Stimulated activated CD4-positive, alpha-beta T cell treated with anti-CD3 and anti-CD28 coated beads, TNF-alpha, amount 100 ng/mL, for 24 hours (primary cell): ENCODE measurements around the gene FOXRED2.
A peak's percentile ranks its signal among the peaks of the same experiment; 100 is the strongest.
"Not testable (repeated sequence)": the region's sequence is repeated elsewhere in the genome, so short reads cannot be mapped to it uniquely, and the experiment has no call there.

Experiments
- DNase-seq, 3 experiments: peaks; one replicate each; pipeline ENCODE4 v3.0.0-alpha.2; 2020; ENCODE audit warnings: low read depth in 3 of 3

FOXRED2 gene

DNA sequence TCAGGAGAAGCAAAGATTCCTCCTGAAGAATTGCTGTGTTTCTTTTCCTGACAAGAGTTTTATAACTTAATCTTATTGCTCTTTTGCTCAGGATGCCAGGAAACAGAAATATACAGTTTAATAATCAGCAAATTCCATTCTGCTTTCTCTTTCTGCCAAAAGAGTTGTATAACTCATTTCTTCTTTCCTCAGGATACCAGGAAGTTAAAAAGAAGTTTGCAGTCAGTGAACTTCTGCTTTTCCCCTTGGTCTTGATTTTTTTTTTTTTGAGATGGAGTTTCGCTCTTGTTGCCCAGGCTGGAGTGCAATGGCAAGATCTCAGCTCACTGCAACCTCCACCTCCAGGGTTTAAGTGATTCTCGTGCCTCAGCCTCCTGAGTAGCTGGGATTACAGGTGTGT, 13.1 kb upstream of the FOXRED2 start:
- DNase-seq = not testable (repeated sequence)

DNA sequence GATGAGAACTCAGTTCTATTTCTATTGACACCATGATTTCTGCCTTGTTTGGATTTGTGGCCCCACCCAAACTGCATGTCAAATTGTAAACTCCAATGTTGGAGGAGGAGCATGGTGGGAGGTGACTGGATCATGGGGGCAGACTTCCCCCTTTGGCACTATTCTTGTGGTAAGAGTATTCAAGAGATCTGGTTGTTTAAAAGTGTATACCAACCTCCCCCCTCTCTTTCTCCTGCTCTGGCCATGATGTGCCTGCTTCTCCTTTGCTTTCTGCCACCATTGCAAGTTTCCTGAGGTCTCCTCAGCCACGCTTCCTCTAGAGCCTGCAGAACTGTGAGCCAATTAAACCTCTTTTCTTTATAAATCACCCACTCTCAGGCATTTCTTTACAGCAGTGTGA, 7.9 kb upstream of the FOXRED2 start:
- no peak for DNase-seq

DNA sequence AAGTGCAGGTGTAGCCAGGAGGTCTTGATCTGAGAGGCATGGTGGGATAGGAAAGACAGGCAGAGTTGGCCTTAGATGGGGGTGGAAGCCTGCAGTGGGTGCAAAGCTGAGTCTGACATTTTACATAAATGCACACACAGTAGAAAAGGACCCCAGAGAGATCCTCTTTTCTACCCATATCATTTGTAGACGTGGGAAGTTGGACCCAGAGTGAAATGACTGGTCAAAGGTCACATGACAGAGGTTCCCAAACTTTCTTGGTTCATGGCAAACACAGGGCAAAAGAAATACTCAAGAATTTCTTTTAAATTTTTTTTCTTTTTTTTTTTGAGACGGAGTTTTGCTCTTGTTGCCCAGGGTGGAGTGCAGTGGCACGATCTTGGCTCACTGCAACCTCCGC, 6.2 kb upstream of the FOXRED2 start:
- DNase-seq = no peak

DNA sequence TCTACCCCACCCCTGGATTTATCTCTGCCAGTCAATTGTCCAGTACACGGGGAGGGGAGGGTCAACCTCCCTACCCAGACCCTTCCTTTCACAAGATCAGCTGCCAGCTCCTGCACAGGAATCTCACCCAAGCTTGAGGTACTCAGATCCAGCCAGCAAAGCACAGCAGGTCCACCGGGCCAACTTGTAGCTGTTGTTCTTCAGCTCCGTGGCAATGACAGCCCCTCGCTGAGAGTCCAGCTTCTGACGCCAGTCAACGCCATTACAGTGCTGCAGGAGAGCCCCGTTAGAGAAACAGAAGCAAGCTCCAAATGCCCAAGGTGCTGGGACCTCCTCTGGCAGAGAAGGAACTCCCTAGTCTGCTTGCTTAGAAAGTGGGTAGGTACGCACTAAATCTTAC, 5.5 kb upstream of the FOXRED2 start:
- no peak for DNase-seq

DNA sequence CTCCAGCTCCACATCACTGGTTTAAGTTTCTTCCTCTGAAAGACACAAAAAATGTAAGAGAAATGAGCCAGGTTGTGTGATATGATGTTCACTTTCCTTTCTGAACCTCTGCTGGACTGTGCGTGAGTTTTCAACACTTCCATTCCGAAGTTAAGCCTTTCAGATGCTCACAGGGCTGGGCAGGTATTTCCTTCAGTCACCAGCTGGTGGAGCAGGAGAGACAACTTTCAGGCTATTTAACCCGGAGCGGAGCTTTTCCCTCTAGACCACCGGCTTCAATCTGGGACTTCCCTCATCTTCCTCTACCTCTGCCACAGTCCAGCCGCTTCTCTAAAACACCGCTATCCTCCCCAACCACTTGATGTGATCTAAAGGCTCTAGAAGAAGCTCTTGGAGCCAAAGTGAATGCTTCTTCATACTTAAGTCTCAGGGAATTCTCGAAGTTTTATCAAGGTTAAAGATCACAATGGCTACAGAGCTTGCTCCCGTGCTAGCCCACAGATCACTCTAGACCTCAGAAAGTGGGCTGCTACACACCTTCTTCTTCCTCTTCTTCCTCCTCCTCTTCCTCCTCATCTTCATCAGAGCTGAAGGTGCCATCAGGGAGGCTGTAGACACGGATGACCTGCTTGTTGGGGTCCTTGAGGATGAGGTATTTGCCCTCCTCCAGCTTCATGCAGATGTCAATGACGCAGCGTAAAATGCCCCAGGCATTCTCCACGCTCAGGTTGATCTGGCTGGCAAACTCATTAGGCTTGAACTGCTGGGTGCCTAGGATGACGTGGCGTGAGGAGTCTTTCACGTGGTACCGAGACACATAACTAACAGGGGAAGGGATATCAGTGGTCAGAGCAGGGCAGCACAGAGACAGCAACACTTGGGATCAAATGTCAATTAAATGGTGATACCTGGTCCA, 4.4 kb upstream of the FOXRED2 start:
- DNase-seq = no peak

DNA sequence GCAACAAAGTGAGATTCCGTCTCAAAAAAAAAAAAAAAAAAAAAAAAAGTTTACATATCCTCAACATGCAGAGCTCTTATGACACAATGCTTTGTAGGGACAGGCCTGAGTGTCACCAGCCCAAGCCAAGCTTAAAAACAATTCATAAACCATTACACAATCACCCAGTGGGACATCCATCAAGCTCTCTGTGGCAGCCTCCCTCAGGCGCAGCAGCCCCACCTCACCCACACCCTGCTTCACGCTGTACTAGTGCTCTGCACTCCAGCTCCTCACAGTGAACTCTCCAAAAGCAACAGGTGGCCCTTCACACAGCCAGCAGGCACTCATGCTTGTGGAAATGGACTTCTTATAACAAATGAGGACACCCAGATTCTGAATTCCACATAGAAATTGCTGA, 3.5 kb upstream of the FOXRED2 start:
- no peak for DNase-seq

DNA sequence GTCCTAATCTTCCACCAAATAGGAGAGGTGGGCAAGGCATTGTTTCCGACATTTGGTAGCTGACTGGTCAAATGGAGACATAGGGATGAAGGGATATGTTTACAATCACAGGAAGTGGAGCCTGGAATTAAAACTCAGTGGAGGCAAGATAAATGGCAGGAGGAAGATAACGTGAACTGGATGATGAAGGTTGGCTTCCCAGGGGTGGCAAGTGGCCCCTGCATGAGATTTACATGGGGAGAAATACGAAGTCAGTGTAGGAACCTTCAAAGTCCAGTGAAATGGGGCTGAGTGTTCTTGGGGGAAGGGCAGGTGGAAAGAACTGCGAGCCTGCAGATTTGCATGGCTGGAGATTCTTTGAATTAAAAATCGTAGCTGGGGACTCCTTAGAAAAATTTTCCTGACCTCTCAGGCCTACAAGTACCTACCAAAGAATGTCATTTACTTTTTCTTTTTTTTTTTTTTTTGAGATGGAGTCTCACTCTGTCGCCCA, 724 bp upstream of the FOXRED2 start:
- DNase-seq = no peak

DNA sequence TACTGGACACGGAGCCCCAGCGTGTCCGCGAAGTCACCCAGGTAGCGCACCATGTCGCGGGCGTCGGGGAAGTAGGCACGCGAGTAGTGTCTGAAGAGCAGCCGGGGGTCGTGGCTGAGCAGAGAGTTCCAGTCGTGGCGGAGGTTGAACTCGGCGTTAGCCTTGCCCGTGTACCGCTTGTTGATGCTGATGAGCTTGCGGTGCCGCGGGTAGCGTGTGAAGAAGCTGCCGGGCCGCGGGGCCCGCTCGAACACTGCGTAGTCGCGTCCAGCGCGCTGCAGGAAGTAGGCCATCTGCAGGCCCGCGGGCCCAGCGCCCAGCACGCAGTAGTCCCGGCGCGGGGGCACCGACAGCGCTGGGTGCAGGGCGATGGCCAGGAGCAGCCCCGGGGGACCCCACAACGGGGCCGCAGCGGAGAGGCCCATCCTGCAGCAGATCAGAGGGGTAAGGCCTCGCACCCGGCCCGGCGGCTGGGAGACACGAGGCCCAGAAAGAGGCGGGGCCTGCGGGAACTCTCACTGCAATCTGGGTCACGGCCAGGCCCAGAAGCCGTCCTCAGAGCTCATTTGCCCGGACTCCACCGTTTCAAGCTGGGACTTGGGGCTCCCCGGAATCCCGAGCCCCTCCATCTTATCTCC, 723 bp downstream of the FOXRED2 start:
- DNase-seq = no peak

DNA sequence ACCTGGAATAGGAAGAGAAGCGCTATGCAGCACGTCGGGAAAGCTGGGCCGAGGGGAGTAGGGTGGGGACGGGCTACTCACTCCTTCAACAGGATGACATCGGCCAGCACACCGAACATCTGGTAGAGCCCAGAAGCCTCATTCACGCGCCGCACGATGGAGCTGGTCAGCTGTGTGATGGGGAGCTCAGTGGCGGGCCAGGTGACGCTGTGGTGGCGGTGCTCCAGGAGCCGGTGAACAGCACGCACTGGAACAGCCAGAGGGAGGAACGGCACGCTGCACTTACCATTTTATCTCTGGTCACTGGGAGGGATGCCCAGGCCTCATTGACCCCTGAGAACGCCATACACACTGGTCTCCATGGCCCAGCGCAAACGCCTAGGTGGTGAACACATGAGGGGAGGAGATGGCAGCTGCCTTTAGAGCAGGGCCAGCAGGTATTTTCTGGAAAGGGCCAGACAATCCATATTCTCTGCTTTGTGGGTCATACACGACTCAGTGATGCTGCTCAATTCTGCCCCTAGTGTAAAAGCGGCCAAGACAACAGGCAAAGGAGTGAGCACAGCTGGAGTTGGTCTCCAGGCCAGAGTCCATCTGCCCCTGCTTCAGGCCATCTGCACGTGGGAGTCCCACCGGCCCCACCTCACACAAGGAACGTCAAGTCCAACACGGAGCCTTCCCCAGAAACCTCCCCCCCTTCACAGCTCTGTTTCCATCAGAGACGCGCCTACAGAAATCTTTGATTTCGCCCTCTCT, 8.8 kb downstream of the FOXRED2 start:
- no peak for DNase-seq

DNA sequence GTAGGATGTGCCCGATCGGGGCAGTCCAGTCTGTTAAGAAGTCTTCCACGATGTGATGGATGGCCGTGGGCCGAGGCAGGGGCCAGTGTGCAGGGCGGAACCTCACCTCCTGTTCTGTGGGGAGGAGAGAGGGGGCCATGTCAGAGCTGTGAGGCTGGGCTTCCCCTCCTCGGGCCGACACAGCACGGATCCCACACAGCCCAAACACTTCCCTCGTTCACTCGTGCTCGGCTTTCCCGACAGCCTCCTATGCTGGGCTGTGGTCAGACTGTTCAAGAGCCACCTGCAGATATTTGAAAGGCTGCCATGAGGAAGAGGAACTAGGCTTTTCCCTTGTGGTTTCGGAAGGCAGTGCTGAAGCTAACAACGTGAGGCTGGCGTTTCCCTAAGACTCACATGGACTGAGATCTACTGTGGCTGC, 13.1 kb downstream of the FOXRED2 start:
- no peak for DNase-seq

DNA sequence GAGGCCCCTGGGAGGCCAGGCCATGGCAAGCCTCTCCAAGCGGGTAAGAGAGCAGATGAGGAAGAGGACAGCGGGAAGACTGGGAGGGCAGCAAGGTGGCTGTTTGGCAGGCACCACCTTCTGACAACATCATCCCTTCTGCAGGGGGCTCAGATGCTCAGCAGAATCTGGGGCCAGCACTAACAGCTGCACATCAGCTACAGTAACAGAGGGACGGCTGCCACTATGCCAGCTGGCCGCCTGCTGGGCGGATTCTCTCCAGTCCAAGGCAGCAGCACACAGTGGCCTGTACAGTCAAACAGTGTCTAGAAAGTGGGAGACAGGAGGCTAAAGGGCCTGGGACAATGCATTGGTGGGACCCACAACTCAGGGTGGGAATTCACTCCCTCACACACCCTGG, 14.7 kb downstream of the FOXRED2 start:
- DNase-seq = no peak

DNA sequence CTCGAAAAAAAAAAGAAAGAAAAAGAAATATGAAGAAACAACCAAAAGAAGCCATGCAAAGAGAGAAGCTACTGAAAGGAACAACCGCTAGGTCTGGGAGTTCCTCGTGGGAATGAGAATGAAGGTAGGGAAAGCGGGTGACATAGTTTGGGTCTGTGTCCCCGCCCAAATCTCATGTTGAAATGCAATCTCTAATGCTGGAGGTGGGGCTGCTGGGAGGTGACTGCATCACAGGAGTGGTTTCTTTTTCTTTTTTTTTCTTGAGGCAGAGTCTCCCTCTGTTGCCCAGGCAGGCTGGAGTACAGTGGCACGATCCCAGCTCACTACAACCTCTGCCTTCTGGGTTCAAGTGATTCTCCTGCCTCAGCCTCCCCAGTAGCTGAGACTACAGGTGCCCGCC, 15.7 kb downstream of the FOXRED2 start:
- DNase-seq = no peak

DNA sequence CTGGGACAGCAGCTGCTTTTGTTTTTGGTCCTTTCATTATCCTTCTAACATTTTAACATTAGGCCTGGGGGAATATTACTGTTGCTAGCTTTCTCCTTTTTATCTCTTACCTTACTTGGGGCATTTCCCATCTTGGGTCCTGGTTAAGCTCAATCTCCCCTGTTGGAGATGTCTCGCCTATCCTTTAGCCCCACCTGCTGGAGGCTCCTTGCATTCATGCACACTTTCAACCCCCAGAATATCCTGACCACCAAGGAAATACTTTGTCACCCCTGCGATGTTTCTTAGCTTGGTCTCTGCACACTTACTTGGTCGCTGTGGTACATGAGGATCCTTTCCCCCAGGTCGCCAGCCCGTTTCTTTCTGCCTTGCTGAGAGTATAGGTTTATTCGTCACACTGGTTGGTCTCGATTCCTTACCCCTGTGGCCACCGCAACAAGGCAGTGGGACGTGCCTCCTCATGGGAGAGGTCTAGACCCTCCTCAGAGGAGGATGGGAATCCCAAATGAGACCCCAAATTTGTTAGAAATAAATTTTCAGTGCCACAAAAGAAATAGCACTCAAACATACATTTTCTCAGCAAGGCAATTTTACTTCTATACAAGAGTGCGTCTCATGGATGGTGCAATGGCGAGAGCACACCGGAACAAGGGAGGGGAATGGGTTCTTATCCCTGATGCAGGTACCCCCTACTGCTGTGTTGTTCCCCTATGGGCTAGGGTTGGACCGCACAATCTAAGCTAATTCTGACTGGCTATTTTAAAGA, 20.0 kb downstream of the FOXRED2 start:
- peak in 1 of 3 experiments; percentile 45 for DNase-seq

DNA sequence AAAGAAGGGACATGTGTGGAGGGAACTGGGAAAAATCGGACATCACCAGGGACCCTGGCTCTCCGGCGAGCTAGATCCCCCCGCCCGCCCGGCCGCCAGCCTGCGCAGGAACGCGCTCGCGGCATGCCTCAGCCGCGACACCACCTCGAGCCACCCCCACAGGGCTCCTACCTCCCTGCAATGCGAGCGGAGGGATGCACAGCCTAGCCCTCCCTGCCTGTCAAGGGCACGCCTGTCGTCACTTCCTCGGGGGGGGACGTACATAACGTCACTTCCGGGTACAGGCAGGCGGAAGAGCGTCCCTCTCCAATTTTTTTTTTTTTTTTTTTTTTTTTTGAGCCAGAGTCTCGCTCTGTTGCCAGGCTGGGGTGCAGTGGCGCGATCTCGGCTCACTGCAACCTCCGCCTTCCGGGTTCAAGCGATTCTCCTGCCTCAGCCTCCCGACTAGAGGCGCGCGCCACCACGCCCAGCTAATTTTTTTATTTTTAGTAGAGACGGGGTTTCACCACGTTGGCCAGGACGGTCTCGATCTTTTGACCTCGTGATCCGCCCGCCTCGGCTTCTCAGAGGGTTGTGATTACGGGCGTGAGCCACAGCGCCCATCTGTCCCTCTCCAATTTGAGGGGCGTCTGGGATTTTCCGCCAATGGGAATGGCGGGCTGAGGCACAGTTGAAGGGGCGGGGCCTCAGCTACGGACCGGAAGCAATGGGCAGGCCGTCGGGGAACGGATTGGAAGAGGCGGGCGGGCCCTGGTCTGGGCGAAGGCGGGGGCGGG, 25.3 kb downstream of the FOXRED2 start, which contains the start of gene TXN2:
Gene TXN2 (minus strand): TSS at position 248 of the 776 bp plus-strand sequence. CDS start 803 bp downstream, outside the sequence.
- DNase-seq = peak; percentile 90 to 96 (median 91)

DNA sequence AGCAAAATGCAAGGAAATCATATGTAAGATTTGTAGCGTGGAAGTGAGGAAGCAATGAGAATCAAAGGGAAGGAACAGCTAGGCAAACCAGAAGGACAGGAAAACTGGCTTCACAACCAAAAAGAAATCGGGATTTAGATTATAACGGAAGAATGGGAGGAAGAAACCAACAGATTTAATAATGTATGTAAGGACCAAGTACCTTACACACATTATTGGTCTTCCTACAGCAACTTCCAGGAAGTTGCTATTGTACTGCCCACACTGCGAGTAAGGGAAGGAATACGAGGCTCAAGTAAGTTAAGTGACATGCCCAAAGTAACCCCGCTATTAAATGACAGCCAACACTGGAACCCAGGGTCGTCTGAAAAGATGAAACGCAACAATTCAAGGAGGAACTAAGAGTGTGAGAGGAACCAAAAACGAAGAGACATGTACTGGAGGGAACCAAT, 25.9 kb downstream of the FOXRED2 start:
- DNase-seq = no peak

DNA sequence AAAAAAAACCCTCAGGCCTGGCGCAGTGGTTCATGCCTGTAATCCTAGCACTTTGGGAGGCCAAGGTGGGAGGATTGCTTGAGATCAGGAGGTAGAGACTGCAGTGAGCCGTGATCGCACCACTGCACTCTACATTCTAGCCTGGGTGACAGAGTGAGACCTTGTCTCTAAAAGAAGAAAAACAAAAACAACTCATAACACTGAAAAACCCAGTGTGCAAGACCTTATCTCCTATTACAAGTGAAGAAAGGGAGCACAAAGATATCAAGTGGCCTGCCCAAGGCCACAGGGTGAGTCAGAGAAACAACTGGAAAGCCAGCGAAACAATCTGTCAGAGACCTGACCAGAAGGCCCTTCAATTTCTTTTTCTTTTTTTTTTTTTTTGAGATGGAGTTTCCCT, 27.9 kb downstream of the FOXRED2 start:
- DNase-seq = no peak

DNA sequence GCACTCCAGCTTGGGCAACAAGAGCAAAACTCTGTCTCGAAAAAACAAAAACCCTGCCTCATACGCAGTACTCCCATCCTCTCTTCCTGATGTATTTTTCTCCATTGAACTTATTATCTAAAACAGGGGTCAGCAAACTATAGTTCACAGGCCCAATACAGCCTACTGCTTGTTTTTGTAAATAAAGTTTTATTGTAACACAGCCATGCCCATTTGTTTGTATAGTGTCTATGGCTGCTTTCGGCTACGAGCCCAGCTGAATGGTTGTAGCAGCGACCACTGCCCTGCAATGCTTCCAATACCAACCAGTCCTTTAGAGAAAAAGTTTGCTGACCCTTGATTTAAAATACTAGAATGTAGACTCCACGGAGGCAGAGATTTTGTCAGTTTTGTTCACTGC, 31.5 kb downstream of the FOXRED2 start:
- no peak for DNase-seq

DNA sequence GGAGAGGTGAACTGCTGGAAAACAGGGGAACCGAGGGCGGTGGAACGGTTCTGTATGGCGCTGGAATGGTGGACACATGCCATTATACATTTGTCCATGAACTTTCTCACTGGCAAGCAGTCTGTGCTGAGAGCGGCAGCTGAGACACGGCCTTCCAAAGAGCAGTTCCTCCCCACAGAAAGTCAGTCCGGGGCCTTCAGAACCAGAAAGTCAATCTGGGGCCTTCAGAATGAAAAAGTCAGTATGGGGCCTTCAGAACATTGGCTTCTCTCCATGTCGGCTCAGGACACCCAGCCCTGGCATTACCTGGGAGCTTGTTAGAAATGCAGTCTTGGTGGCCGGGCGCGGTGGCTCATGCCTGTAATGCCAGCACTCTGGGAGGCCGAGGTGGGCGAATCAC, 34.2 kb downstream of the FOXRED2 start:
- DNase-seq = no peak

DNA sequence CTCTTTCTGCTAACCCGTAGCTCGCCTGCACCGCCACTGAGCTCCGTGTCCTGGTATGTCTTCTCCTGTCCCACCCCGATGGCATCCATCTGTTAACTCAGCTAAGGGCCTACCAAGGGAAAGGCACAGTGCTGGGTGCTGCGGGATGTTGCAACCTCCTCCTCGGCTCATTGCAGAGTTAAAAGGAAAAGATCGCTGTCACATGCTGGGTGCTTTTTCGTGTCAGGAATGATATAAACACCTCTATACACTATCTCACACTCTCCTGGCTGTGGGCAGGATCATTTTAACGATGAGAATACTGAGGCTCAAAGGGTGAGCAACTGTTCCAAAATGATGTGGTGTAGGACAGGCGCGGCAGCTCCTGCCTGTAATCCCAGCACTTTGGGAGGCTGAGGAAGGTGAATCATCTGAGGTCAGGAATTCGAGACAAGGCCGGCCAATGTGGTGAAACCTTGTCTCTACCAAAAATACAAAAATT, 35.5 kb downstream of the FOXRED2 start:
- no peak for DNase-seq

DNA sequence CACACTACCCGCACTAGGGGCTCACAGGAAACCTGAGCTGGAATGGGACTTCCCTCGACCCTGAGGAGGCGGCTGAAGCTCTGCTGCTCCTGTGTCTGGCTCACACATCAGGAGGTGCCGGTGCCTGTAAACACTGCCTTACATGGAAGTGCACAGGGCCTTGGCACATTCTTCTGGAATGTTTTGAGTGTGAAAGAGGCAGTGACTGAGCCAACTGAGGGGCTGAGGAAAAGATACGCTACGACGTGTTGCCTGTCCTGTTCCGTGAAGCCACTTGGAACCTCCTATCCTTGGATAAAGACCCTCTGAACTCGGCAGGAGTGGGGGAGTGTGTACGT, 35.9 kb downstream of the FOXRED2 start:
- no peak for DNase-seq
